GM18909 (cell line): ENCODE measurements around the gene RNF44.

Experiments
- ATAC-seq: cut with Tn5 transposase; IDR thresholded peaks from one replicate; pipeline ENCODE4 v1.9.1; 2021; ENCODE audit warnings: mild to moderate bottlenecking; ENCODE audit not compliant: unreplicated experiment, poor library complexity

Gene RNF44

DNA sequence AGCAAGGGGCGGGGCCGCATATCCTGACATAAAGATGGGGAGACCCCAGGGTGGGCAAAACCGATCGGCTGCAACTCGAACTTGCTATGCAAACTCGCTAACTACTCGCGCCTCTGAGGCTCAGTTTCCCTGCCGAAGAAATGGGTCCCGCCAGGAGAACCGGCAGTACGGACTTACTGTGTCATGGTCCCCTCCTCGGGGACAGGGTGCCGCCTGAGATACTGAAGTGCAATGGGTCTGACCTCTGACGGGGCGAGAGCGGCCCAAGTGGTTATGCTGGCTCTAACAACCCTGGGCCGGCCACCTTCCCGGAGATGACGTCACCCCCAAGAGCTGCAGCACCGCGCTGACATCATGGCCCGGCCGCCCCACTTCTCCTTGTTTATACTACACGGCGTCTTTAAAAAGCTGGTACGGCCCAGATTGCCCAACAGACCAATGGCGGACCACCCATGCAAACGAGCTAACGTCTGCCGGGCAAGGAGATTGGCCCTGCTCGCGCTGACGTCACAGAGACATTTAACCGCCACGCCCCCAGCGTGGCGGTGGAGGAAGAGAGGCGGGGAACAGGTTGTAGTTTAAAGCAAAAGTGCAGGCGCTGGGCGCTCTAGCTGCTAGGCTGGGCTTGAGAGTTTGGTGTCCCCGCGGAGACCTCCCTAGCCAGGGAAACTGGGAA lies 490 bp upstream of the RNF44 start:
- ATAC-seq = peak; percentile 69

DNA sequence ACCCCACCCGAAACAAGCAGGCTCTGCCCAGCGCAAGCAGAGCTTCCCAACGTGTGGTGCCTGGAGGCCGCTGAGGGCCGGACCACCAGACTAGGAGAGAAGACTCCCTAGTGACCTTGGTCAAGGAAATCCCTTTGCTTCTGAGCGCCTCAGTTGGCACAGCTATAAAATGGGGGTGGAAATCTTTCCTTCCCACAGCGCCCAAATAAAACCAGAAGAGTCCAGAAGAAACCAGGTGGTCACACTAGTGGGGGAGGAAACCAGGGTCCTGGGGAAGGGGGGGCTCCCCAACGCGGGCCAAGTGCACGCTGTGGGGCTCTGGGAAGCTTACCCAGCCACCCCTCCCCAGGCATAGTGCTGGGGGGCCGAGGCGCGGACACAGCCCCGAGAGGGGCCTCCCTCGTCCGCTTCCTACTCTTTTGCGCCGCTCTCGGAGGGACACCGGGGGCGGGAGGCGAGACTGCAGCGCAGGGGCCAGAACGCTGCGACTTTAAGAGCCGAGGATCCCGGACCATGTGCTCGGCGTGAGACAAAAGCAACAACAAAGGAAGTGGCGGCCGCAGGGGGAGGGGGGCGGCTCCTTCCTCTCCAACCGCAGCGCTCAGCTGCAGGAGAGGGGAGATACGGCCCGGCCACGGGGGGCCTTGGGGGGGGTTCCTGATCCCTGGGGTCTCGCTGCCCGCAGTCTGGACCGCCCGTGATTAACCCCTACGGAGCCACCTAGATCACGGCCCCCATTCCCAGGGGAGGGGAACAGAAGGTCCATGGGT lies 885 bp downstream of the RNF44 start:
- ATAC-seq = peak; percentile 26

- no peak for ATAC-seq
Observed at GRCh38 chr5:176535664-176536131, 1.5 kb downstream of the RNF44 start.

DNA sequence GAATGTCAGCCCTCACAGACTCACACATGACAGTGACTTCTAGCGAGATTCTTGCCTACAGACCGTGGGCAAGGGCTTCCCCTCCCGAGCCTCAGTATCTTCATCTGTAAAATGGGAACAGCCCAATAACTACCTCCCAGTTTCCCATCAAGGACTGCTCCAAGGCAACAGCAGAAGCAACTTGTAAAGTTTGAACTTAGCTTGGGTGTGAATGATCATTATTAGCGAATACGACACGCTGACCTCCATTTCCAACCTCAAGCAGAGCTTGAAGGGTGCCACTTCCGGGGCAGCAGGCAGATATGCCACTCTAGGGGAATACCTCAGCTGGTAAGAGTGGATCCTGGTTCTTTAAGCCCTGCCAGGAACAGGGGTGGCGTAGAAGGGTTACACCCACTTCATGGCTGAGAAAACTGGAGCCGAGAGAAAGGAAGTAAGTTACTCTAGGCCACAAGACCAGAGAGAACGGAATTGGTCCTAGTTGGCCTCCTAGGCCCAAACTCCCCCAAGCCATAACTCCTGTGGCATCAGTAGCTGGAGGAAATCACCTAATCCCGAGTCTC lies 2.0 kb downstream of the RNF44 start:
- no peak for ATAC-seq

DNA sequence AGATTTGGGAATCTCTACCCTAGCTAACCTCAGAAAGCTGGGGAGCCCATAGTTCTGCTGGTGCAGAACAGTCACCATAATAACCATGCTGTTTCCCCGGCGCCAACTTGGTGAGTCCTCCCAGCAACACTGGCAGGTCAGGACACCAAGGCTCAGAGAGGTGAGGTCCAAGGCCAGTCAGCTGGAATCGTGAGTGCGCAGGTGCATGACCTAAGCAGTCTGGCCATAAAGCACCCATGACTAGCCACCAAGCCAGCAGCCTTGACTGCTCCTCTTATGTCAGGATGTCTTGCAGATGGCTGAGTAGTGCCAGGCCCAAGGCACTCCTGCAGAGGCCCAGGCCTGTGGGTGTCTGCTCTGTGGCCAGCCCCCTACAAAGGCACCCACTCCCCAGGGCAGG lies 2.6 kb downstream of the RNF44 start:
- ATAC-seq = no peak

- no peak for ATAC-seq
Observed at GRCh38 chr5:176533894-176534611, 3.1 kb downstream of the RNF44 start.

DNA sequence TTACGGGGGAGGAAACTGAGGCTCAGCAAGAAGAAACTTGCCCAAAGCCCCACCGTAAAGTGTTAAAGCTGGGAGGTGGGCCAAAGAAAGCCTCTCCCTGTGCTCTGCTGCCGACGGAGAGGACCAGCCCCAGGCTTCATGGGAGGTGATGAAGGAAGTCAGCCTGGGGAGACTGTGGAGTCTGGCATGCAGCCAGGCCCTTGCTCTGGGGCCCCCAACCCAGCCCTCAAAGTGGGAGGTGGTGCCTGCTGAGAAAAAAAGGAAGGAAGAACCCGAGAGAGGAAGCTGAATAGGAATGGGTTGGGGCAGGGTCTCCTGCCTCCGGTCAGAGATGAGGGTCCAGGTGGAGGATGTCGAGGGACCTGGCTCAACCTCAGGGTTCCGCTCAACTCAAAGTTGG lies 3.8 kb downstream of the RNF44 start:
- ATAC-seq = no peak

DNA sequence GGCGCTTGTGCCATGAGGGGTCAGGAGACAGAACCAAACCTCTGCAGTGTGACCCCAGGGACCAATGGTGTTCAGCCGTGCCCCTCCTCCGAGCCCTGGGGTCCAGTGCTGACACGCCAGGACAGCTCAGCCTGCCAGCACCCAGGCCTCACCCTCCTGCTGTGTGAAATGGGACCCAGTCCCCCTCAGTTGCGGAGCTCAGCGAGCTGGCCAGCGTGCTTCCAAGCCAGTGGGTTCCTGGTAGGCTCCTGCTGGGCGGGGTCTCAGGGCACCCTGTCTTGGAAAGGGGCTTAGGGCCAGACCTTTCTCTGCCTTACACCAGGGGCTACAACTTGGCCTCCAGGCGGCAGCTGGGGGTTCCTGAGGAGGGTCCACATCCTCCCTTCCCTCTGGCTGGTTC lies 4.4 kb downstream of the RNF44 start:
- ATAC-seq = no peak

DNA sequence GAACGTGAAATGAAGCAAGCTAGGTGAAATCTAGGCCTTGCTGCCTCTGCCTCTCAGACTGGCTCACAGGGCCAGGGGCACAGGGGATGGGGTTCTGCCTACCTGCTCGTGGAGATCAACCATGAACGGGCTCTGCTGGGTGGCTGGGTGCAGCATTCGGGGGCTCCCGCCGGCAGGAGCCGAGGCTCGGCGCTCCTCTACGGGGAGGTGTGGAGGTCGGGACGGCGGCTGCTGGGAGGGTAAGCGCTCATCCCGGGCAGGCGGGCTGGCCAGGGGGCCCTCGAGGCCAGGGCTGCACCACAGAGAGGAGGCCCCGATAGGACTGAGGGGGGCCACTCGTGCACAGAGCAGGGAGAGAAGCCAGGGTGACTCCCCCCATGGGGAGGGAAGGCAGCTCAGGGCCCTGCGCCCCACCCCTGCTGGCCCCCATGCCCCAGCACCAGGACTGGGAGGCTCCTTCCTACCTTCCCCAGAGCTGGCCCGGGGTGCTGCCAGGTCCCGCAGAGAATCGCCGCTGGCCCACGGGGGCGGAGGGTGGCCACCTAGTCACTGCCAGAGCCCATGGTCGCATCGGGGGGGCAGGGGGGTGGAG lies 5.2 kb downstream of the RNF44 start:
- ATAC-seq = no peak

- no peak for ATAC-seq
Observed at GRCh38 chr5:176530983-176531901, 6.0 kb downstream of the RNF44 start.

DNA sequence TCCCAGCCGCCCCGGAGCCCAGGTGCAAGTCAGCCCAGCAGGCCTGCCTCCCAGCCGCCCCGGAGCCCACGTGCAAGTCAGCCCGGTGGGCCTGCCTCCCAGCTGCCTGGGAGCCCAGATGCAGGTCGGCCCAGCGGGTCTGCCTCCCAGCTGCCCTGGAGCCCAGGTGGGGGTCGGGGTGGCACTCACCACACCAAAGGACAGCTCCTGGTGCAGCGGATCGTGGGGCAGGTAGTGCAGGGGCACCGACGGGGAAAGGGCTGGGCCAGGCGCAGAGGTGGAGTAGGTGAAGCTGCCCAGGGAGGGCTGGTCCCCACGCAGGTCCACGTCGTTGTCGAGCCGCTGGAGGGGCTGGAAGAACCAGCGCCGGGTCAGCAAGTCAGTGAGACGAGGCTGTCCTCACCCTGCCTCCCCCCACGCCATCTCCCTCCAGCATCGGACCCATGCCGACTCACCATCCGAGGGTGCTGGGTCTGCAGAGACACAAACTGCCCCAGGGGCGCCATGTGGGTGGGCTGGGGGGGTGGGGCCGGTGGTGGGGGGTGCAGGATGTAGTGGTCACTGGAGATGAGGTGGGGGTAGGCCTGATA lies 6.7 kb downstream of the RNF44 start:
- no peak for ATAC-seq

DNA sequence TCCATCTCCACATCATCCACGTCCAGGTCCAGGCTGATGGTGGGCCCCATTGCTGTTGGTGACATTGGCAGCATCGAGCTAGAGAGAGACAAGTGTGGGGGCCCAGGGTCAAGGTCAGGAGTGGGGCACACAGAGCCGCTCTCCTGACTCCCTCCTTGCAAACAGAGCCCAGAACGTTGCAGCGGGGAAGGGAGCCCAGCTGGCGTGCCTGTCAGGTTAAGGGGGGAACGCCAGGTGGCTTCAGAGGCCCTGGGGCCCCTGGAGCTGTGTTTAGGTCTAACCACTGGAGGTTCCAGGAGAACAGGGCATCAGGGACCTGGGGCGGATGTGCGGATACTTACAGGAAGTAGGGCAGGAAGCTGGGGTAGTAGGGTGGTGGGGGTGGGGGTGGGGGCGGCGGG lies 7.5 kb downstream of the RNF44 start:
- ATAC-seq = no peak

- no peak for ATAC-seq
Observed at GRCh38 chr5:176529116-176529740, 8.0 kb downstream of the RNF44 start.

- no peak for ATAC-seq
Observed at GRCh38 chr5:176528761-176529115, 8.5 kb downstream of the RNF44 start.

DNA sequence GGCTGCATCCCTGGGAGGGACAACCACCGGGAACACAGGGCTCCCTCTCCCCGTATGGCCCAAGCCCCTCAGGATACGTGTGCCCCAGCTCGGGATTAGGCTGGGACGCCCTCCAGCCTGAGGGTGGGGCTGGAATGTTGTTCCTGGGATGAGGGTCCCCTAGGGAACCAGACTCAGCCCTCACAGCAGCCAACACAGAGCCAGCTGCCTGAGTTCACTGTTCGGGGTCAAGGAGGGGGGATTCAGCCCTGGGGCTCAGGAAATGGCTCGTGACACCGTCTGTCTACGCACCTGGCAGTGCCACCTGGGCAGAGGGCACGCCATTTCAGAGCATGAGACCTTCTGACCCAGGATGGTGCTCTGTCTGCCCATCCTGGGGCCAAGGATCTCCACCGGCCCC lies 8.9 kb downstream of the RNF44 start:
- no peak for ATAC-seq

GRCh38 chr5:176527246-176528222 lies 9.7 kb downstream of the RNF44 start:
- ATAC-seq = no peak

DNA sequence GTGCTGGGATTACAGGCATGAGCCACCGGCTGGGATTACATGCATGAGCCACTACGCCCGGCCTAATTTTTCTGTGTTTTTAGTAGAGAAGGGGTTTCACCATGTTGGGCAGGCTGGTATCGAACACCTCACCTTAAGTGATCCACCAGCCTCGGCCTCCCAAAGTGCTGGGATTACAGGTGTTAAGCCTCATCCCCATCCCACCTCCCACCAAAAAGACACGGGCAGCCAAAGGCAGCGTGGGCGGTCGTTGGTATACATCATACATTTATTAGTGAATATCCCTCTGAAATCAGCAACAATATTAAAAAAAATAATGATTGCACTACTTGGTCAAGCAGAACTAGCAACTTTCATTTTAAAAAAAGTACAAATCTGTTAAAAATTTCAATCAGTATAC lies 10.7 kb downstream of the RNF44 start:
- ATAC-seq = no peak

DNA sequence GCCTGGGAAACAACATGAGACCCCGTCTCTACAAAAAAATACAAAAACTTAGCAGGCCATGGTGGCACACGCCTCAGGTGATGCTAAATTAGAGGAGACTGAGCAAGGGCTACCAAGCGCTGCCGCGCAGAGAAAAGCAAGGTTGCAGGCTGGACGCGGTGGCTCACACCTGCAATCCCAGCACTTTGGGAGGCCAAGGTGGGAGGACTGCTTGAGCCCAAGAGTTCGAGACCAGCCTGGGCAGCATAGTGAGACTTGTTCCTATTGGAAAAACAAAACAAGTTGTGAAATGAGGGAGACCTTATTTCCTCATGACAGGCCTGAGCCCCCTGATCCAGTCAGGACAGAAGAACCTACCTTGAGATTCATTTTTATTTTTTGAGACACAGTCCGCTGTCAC lies 11.5 kb downstream of the RNF44 start:
- ATAC-seq = no peak
